Glutamatergic neuron (in vitro differentiated cells): ENCODE results near the gene CLSTN2. TPM values are rescaled to one million over a fixed set of nuclear protein-coding genes. Genes with fewer than 3 reads are reported as not detected.
A peak's percentile ranks its signal among the peaks of the same experiment; 100 is the strongest.

ENCODE experiments used
- DNase-seq: peaks from one replicate; pipeline ENCODE4 v3.0.0; 2022
- H3K27ac Mint-ChIP-seq: one replicate; pipeline ENCODE4 v1.8.0; 2020; ENCODE audit warnings: mild to moderate bottlenecking, mixed read lengths, inconsistent platforms; ENCODE audit not compliant: unreplicated experiment
- H3K27me3 Mint-ChIP-seq: one replicate; pipeline ENCODE4 v1.8.0; 2020; ENCODE audit warnings: mild to moderate bottlenecking, moderate library complexity, mixed read lengths, inconsistent platforms; ENCODE audit not compliant: unreplicated experiment
- H3K36me3 Mint-ChIP-seq: one replicate; pipeline ENCODE4 v1.8.0; 2020; ENCODE audit warnings: mild to moderate bottlenecking, mixed read lengths, inconsistent platforms; ENCODE audit not compliant: unreplicated experiment
- H3K4me1 Mint-ChIP-seq: one replicate; pipeline ENCODE4 v1.8.0; 2020; ENCODE audit warnings: mild to moderate bottlenecking, low read depth, mixed read lengths, inconsistent platforms; ENCODE audit not compliant: unreplicated experiment
- H3K4me3 Mint-ChIP-seq: one replicate; pipeline ENCODE4 v1.8.0; 2020; ENCODE audit warnings: mild to moderate bottlenecking, mixed read lengths, inconsistent platforms; ENCODE audit not compliant: unreplicated experiment
- H3K9me3 Mint-ChIP-seq: one replicate; pipeline ENCODE4 v1.8.0; 2020; ENCODE audit warnings: mild to moderate bottlenecking, moderate library complexity, mixed read lengths, inconsistent platforms; ENCODE audit not compliant: unreplicated experiment
- total RNA-seq: library from RNA; stranded (reverse); fragmentation: NEBNext Ultra II Directional; extraction: Animal tissue kit (Norgen Biotek cat#: 25700); gene quantifications from one replicate; pipeline ENCODE4 v1.2.1, GENCODE V29; 2021; ENCODE audit not compliant: unreplicated experiment
- TF ChIP-seq, protein P1 (sequence below): fragments of 200-600 bp; sonication (generic); IDR thresholded peaks from one replicate; pipeline ENCODE4 v1.5.0; 2021; ENCODE audit not compliant: partially characterized antibody, unreplicated experiment

Gene CLSTN2
- total RNA-seq, 1 donor from 2014 or later, result 3.1 TPM

DNA sequence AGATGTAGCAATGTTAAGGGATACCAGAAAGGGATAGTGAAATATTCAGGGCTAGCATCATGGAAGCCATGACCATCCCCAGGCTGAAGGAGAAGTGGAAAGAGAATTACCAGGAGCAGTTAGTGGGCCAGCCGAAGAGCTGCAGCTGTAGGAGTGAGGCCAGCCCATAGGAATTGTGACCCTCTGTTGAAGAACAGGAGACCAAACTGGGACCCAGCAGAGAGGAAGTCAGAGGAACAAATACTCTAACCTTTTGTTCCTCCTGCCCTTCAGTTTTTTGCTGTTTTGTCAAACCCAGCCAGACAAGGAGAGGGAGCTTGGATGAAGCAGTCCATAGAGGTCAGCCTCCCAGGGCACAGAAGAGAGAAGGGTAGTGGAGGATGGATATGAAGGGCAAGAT is 115.4 kb downstream of the CLSTN2 start:
- Mint-ChIP-seq H3K36me3 (no peaks in the 10 kb centered on the region), H3K4me1 (peaks cover 13% of the 10 kb centered on the region), H3K9me3 (no peaks in the 10 kb centered on the region), H3K4me3 (no peak overlapping the region), H3K27me3 (peaks cover 3% of the 10 kb centered on the region), H3K27ac (no peak overlapping the region)
- no peak for DNase-seq
- TF ChIP-seq, protein P1, sequence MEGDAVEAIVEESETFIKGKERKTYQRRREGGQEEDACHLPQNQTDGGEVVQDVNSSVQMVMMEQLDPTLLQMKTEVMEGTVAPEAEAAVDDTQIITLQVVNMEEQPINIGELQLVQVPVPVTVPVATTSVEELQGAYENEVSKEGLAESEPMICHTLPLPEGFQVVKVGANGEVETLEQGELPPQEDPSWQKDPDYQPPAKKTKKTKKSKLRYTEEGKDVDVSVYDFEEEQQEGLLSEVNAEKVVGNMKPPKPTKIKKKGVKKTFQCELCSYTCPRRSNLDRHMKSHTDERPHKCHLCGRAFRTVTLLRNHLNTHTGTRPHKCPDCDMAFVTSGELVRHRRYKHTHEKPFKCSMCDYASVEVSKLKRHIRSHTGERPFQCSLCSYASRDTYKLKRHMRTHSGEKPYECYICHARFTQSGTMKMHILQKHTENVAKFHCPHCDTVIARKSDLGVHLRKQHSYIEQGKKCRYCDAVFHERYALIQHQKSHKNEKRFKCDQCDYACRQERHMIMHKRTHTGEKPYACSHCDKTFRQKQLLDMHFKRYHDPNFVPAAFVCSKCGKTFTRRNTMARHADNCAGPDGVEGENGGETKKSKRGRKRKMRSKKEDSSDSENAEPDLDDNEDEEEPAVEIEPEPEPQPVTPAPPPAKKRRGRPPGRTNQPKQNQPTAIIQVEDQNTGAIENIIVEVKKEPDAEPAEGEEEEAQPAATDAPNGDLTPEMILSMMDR, result no peak

GRCh38 chr3:140051019-140051957 is 116.3 kb downstream of the CLSTN2 start:
- TF ChIP-seq, protein P1, result no peak
- H3K4me3 Mint-ChIP-seq, result no peak overlapping the region
- no peak overlapping the region for H3K27ac Mint-ChIP-seq
- no peaks in the 10 kb centered on the region for H3K36me3 Mint-ChIP-seq
- H3K9me3 Mint-ChIP-seq, result no peaks in the 10 kb centered on the region
- peaks cover 13% of the 10 kb centered on the region for H3K4me1 Mint-ChIP-seq
- peaks cover 3% of the 10 kb centered on the region for H3K27me3 Mint-ChIP-seq
- peak; percentile 36 for DNase-seq

DNA sequence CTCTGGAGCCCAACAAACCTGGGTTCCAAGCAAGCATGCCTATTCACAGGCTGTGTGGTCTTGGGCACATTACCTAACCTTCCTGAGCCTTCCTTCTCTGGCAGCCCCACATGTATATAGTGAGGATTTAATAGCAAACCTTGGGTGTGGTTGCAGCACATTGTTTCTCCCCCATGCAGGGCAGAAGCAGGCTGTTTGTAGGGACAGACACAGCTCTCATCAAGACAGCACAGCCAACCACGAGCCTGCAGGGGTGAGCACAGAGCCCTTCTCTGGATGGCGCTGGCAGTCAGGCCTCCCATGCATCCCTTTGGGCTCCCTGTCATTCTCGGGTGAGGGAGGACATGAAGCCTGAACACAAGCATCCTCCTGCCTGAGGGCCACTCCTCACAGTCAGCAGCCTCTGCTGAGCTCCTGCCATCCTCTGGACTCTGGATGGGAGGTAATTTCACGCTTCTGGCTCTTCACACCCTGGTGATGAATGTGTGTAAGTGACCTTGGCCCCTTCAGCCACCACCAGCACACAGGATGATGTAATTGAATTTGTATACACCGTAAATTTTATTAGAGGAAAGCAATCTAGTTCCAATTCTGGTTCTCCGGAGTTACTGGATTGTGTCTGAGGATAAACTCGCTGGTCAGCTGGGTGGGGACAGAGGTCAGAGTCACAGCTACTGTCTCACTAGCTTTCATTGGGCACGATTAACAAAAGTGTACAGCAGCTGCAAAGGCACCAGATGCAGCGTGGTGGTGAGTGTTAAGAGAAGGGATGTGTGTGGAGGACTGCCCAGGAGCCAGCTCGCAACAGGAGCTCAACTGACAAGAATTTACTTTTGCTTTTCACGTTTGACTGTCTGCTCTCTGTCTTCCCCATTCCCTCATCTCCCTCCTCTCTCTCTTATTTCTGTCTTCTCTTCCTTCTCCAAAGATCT is 118.1 kb downstream of the CLSTN2 start:
- no peak for DNase-seq
- no peaks in the 10 kb centered on the region for H3K9me3 Mint-ChIP-seq
- H3K4me1 Mint-ChIP-seq, result peaks cover 13% of the 10 kb centered on the region
- H3K27me3 Mint-ChIP-seq, result peaks cover 3% of the 10 kb centered on the region
- TF ChIP-seq, protein P1, result no peak
- no peak overlapping the region for H3K4me3 Mint-ChIP-seq
- H3K27ac Mint-ChIP-seq, result no peak overlapping the region
- H3K36me3 Mint-ChIP-seq, result no peaks in the 10 kb centered on the region

DNA sequence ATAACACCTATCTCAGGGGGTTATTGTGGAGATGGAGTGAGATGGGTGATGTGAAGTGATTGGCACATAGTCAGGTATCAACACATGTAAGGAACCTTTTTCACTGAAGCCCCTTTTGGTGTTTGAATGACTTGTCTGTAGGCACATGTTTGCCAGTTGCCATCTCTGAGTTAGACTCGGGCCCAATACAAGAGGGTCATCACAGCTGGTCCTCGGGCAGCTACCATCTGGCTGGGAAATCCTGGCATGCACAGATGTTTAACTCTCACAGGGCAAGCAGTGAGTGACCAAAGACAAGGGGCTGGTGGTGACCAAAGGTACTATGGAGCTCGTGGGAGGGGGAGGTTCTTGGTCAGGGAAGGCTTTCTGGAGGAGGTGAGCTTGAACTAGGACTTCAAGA is 118.8 kb downstream of the CLSTN2 start:
- H3K27me3 Mint-ChIP-seq, result peaks cover 3% of the 10 kb centered on the region
- no peaks in the 10 kb centered on the region for H3K9me3 Mint-ChIP-seq
- peaks cover 13% of the 10 kb centered on the region for H3K4me1 Mint-ChIP-seq
- H3K27ac Mint-ChIP-seq, result no peak overlapping the region
- H3K36me3 Mint-ChIP-seq, result no peaks in the 10 kb centered on the region
- TF ChIP-seq, protein P1, result no peak
- H3K4me3 Mint-ChIP-seq, result no peak overlapping the region
- no peak for DNase-seq
